RWPE2 (cell line): ENCODE data around the gene TRIM42.

Experiments used
- ATAC-seq: fragments of 200-7000 bp; cut with Tn5 transposase; 3 replicates; pipeline ENCODE4 v1.9.1; 2021; ENCODE audit warnings: low read depth
- DNase-seq: peaks from one replicate; pipeline ENCODE4 v3.0.0-alpha.2; 2020; ENCODE audit warnings: low spot score
- H3K27ac ChIP-seq: fragments of 450-650 bp; 2 replicates; pipeline ENCODE4 v1.5.1; 2017; ENCODE audit warnings: mild to moderate bottlenecking; ENCODE audit not compliant: poor library complexity, severe bottlenecking
- H3K27me3 ChIP-seq: fragments of 250-450 bp; sonication (Bioruptor Pico); 2 replicates; pipeline ENCODE4 v1.5.1; 2021; ENCODE audit warnings: mild to moderate bottlenecking, moderate library complexity; ENCODE audit not compliant: insufficient read depth, poor library complexity, severe bottlenecking
- H3K36me3 ChIP-seq: fragments of 250-450 bp; sonication (Bioruptor Pico); 2 replicates; pipeline ENCODE4 v1.5.1; 2020; ENCODE audit warnings: low read depth, mild to moderate bottlenecking, moderate library complexity
- H3K4me1 ChIP-seq: fragments of 250-450 bp; sonication (Bioruptor Pico); 2 replicates; pipeline ENCODE4 v1.5.1; 2021; ENCODE audit warnings: mild to moderate bottlenecking, moderate library complexity; ENCODE audit not compliant: insufficient read depth, poor library complexity, severe bottlenecking
- H3K4me3 ChIP-seq: fragments of 250-450 bp; sonication (Bioruptor Pico); 2 replicates; pipeline ENCODE4 v1.5.1; 2021; ENCODE audit warnings: mild to moderate bottlenecking, moderate library complexity; ENCODE audit not compliant: severe bottlenecking
- H3K9me3 ChIP-seq: fragments of 250-450 bp; sonication (Bioruptor Pico); 2 replicates; pipeline ENCODE4 v1.5.1; 2021; ENCODE audit warnings: mild to moderate bottlenecking, moderate library complexity; ENCODE audit not compliant: severe bottlenecking
- CTCF ChIP-seq: fragments of 450-650 bp; IDR thresholded peaks from one replicate; pipeline ENCODE4 v1.5.1; 2017; ENCODE audit warnings: mild to moderate bottlenecking, moderate library complexity; ENCODE audit not compliant: poor library complexity, severe bottlenecking

The TRIM42 gene

GRCh38 chr3:140699516-140700231 is 21.8 kb downstream of the TRIM42 start:
- H3K27me3 ChIP-seq, result no peaks in the 10 kb centered on the region
- no peaks in the 10 kb centered on the region for H3K4me1 ChIP-seq
- ATAC-seq (no peak), DNase-seq (no peak)
- H3K4me3 ChIP-seq, result no peak overlapping the region
- no peak for TF ChIP-seq CTCF
- H3K36me3 ChIP-seq, result no peaks in the 10 kb centered on the region
- no peak overlapping the region for H3K27ac ChIP-seq
- no peaks in the 10 kb centered on the region for H3K9me3 ChIP-seq

GRCh38 chr3:140702281-140702680 is 24.4 kb downstream of the TRIM42 start:
- Histone ChIP-seq H3K36me3 (no peaks in the 10 kb centered on the region), H3K27me3 (no peaks in the 10 kb centered on the region), H3K4me3 (no peak overlapping the region), H3K9me3 (no peaks in the 10 kb centered on the region), H3K27ac (no peak overlapping the region), H3K4me1 (no peaks in the 10 kb centered on the region)
- TF ChIP-seq CTCF, result no peak
- ATAC-seq (no peak), DNase-seq (no peak)

GRCh38 chr3:140703496-140703895 is 25.6 kb downstream of the TRIM42 start:
- Histone ChIP-seq H3K27ac (no peak overlapping the region), H3K4me1 (no peaks in the 10 kb centered on the region), H3K36me3 (no peaks in the 10 kb centered on the region), H3K27me3 (no peaks in the 10 kb centered on the region), H3K4me3 (no peak overlapping the region), H3K9me3 (no peaks in the 10 kb centered on the region)
- ATAC-seq (no peak), DNase-seq (no peak)
- no peak for TF ChIP-seq CTCF

GRCh38 chr3:140704733-140705132 is 26.9 kb downstream of the TRIM42 start:
- DNase-seq (no peak), ATAC-seq (no peak)
- Histone ChIP-seq H3K4me3 (no peak overlapping the region), H3K9me3 (no peaks in the 10 kb centered on the region), H3K4me1 (no peaks in the 10 kb centered on the region), H3K27me3 (no peaks in the 10 kb centered on the region), H3K27ac (no peak overlapping the region), H3K36me3 (no peaks in the 10 kb centered on the region)
- no peak for TF ChIP-seq CTCF

- no peak for DNase-seq
- Histone ChIP-seq H3K27ac (no peak overlapping the region), H3K4me1 (no peaks in the 10 kb centered on the region), H3K27me3 (no peaks in the 10 kb centered on the region), H3K4me3 (no peak overlapping the region), H3K36me3 (no peaks in the 10 kb centered on the region), H3K9me3 (no peaks in the 10 kb centered on the region)
- no peak for TF ChIP-seq CTCF
- no peak for ATAC-seq
Observed at GRCh38 chr3:140705954-140706353, 28.1 kb downstream of the TRIM42 start.
